GM18870 (cell line): ENCODE results near the gene ZNF775.

Experiments used
- ATAC-seq: cut with Tn5 transposase; IDR thresholded peaks from one replicate; pipeline ENCODE4 v1.9.1; 2021; ENCODE audit warnings: moderate library complexity; ENCODE audit not compliant: unreplicated experiment

ZNF775 gene

GRCh38 chr7:150345012-150345411 lies 34.1 kb upstream of the ZNF775 start:
- no peak for ATAC-seq

- no peak for ATAC-seq
Observed at GRCh38 chr7:150346922-150347321, 32.2 kb upstream of the ZNF775 start.

GRCh38 chr7:150351587-150352194 lies 27.4 kb upstream of the ZNF775 start:
- no peak for ATAC-seq

GRCh38 chr7:150355666-150356059 lies 23.5 kb upstream of the ZNF775 start:
- ATAC-seq = no peak

GRCh38 chr7:150356265-150356897 lies 22.7 kb upstream of the ZNF775 start:
- ATAC-seq = no peak

- no peak for ATAC-seq
Observed at GRCh38 chr7:150357270-150357669, 21.9 kb upstream of the ZNF775 start.

GRCh38 chr7:150357771-150358427 lies 21.2 kb upstream of the ZNF775 start:
- ATAC-seq = no peak

GRCh38 chr7:150358433-150358832 lies 20.7 kb upstream of the ZNF775 start:
- no peak for ATAC-seq

GRCh38 chr7:150358988-150359621 lies 20.0 kb upstream of the ZNF775 start:
- no peak for ATAC-seq

GRCh38 chr7:150359622-150360362 lies 19.3 kb upstream of the ZNF775 start:
- ATAC-seq = no peak

GRCh38 chr7:150360363-150361058 lies 18.6 kb upstream of the ZNF775 start:
- no peak for ATAC-seq

- no peak for ATAC-seq
Observed at GRCh38 chr7:150361402-150361801, 17.7 kb upstream of the ZNF775 start.

GRCh38 chr7:150361807-150362621 lies 17.1 kb upstream of the ZNF775 start:
- no peak for ATAC-seq

GRCh38 chr7:150363370-150363769 lies 15.8 kb upstream of the ZNF775 start:
- no peak for ATAC-seq

- ATAC-seq = no peak
Observed at GRCh38 chr7:150363872-150364271, 15.3 kb upstream of the ZNF775 start.

GRCh38 chr7:150365194-150365593 lies 13.9 kb upstream of the ZNF775 start:
- no peak for ATAC-seq

- ATAC-seq = no peak
Observed at GRCh38 chr7:150365673-150366398, 13.3 kb upstream of the ZNF775 start.

- ATAC-seq = no peak
Observed at GRCh38 chr7:150367677-150368095, 11.4 kb upstream of the ZNF775 start.
